Heart left ventricle (tissue), 16 donors: Measurements from ENCODE around the gene HDAC7. TPM values are rescaled to one million over a fixed set of nuclear protein-coding genes. Genes with fewer than 3 reads are reported as not detected.

Experiments
- ATAC-seq, 4 donors: fragments of 200-7000 bp; cut with Tn5 transposase; one replicate each; pipeline ENCODE4 v1.9.1; 2020 to 2022; ENCODE audit warnings: moderate library complexity in 4 of 4, mild to moderate bottlenecking in 3 of 4, moderate number of reproducible peaks in 1 of 4
- DNase-seq, 5 donors: peaks; one replicate each; pipeline ENCODE4 v3.0.0-alpha.2; 2020
- H3K27ac ChIP-seq, 12 donors: fragments of 200-600 bp; sonication (generic) in 4 of 12; one replicate each; pipeline versions ENCODE4 v1.5.0 to v1.8.0; 2016 to 2022; ENCODE audit warnings: mild to moderate bottlenecking in 2 of 12
- H3K27me3 ChIP-seq, 9 donors: fragments of 200-600 bp; sonication (generic) in 2 of 9; one replicate each; pipeline versions ENCODE4 v1.5.1 to v1.8.0; 2016 to 2022; ENCODE audit warnings: mild to moderate bottlenecking in 3 of 9
- H3K36me3 ChIP-seq, 9 donors: fragments of 200-600 bp; sonication (generic) in 2 of 9; one replicate each; pipeline versions ENCODE4 v1.5.0 to v1.8.0; 2018 to 2022; ENCODE audit warnings: mild to moderate bottlenecking in 2 of 9
- H3K4me1 ChIP-seq, 12 donors: fragments of 200-600 bp; sonication (generic) in 4 of 12; one replicate each; pipeline versions ENCODE4 v1.5.0 to v1.8.0; 2016 to 2022; ENCODE audit warnings: mild to moderate bottlenecking in 3 of 12
- H3K4me3 ChIP-seq, 12 donors: fragments of 200-600 bp; sonication (generic) in 4 of 12; one replicate each; pipeline versions ENCODE4 v1.5.0 to v1.8.0; 2017 to 2022; ENCODE audit warnings: mild to moderate bottlenecking in 9 of 12, moderate library complexity in 4 of 12
- H3K9me3 ChIP-seq, 12 donors: fragments of 200-600 bp; sonication (generic) in 4 of 12; one replicate each; pipeline versions ENCODE4 v1.5.0 to v1.8.0; 2016 to 2022; ENCODE audit warnings: mild to moderate bottlenecking in 1 of 12
- POLR2A ChIP-seq, 2 donors: fragments of 450-650 bp; IDR thresholded peaks; one replicate each; pipeline ENCODE4 v1.6.1; 2017; ENCODE audit warnings: antibody characterized with exemption in 2 of 2, mild to moderate bottlenecking in 2 of 2, moderate library complexity in 2 of 2
- WGBS, 4 donors: extraction: QIAGEN DNeasy Blood & Tissue Kit in 2 of 4; methylation state at CpG; one replicate each; pipeline versions ENCODE4 v1.1.5 to v1.1.7; 2013 to 2018; 5-methylcytosine and 5-hydroxymethylcytosine counted together
- intact Hi-C, 10 donors: fragments of 100-400 bp; cut with DNase I; formaldehyde crosslinking; loops; one replicate each; pipeline versions ENCODE4 v1.11.1 to v1.14.2; 2022
- polyA plus RNA-seq, 2 donors: library from polyadenylated mRNA; stranded (reverse); fragments of 200-250 nt; gene quantifications; one replicate each; pipeline ENCODE4 v1.2.3, GENCODE V29; 2013
- total RNA-seq, 9 donors: library from RNA; depleted of rRNA in 2 of 9; stranded (reverse); fragments of >200 nt in 2 of 9; fragmentation: NEBNext Ultra II Directional in 3 of 9; extraction: Animal tissue kit (Norgen Biotek cat#: 25700) in 3 of 9; gene quantifications; one replicate each; pipeline versions ENCODE4 v1.1.0 to v1.2.4, GENCODE V29; 2016 to 2023
- TF ChIP-seq, protein P1 (sequence below), 12 donors: fragments of 200-600 bp; sonication (generic) in 4 of 12; IDR thresholded peaks; one replicate each; pipeline versions ENCODE4 v1.5.0 to v1.8.0; 2018 to 2022; ENCODE audit warnings: antibody characterized with exemption in 12 of 12, mild to moderate bottlenecking in 5 of 12
- donor health status: ischemic (EF 13 %, LVEDD 7.1; RV severe dilation, severe dysfunction).
- donor health status: healthy with polysubstance abuse.
- donor health status: DM: no; HTN: yes; CAD: no.
- donor health status: DM: no; HTN: no; CAD: no.
- donor health status: ischemic (EF 25% LVEDD 6.9; RV normal size, moderate dysfunction).
- donor health status: ischemic (EF 25% LVEDD 5.7; RV mildly dilated, moderate dysfunction).
- donor health status: healthy.
- donor health status: DM: yes; HTN: yes; CAD: no.
- donor health status: ischemic (EF 35%, LVEDD 5.7; RV mildly dilated, moderate dysfunction).
- donor health status: nonischemic (EF 11% LVEDD 7.7; RV severe dilation, severe dysfunction).
- donor health status: DM: yes; HTN: yes; CAD: no.
- donor health status: PGD.
- donor health status: ischemic (EF 29% LVEDD 5.4; RV normal size, mild dysfunction).
- donor health status: nonischemic (EF 23%, LVEDD 6.1; RV moderate dilation, normal function).

HDAC7 gene
- total and polyA plus RNA-seq, 11 donors = 27.4 to 63.0 (median 39.3) TPM

- 87 to 94% (median 90%) methylated on average over 3 of the region's 3 CpGs for WGBS, 4 donors
- intact Hi-C loops = no loop called here
- no peak for TF ChIP-seq POLR2A (IDR thresholded peaks at IDR 0.05)
- H3K4me1 ChIP-seq = peaks cover 34 to 85% (median 69%) of the 10 kb centered on the region in 12 donors
- no peak overlapping the region for H3K4me3 ChIP-seq
- DNase-seq (peak in 2 of 5 donors; percentile 15 to 29), ATAC-seq (no peak)
- H3K27me3 ChIP-seq = no peaks in the 10 kb centered on the region
- no peaks in the 10 kb centered on the region for H3K9me3 ChIP-seq
- H3K36me3 ChIP-seq = no peaks in the 10 kb centered on the region
- H3K27ac ChIP-seq = peak overlapping the region in 11 of 12 donors; percentile 30 to 86 (median 73)
These were observed 80.4 kb downstream of the HDAC7 start for GRCh38 chr12:47739297-47739696.

GRCh38 chr12:47737936-47738594 is 81.6 kb downstream of the HDAC7 start:
- intact Hi-C loops = loop anchor here in 4 of 10 donors (1.0 to 2.0 kb wide), 3 partner anchors 15 to 21 kb away; no protein-coding TSS in a partner anchor
- no peaks in the 10 kb centered on the region for H3K9me3 ChIP-seq
- TF ChIP-seq, protein P1, sequence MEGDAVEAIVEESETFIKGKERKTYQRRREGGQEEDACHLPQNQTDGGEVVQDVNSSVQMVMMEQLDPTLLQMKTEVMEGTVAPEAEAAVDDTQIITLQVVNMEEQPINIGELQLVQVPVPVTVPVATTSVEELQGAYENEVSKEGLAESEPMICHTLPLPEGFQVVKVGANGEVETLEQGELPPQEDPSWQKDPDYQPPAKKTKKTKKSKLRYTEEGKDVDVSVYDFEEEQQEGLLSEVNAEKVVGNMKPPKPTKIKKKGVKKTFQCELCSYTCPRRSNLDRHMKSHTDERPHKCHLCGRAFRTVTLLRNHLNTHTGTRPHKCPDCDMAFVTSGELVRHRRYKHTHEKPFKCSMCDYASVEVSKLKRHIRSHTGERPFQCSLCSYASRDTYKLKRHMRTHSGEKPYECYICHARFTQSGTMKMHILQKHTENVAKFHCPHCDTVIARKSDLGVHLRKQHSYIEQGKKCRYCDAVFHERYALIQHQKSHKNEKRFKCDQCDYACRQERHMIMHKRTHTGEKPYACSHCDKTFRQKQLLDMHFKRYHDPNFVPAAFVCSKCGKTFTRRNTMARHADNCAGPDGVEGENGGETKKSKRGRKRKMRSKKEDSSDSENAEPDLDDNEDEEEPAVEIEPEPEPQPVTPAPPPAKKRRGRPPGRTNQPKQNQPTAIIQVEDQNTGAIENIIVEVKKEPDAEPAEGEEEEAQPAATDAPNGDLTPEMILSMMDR (IDR thresholded peaks at IDR 0.05) = no peak
- TF ChIP-seq POLR2A (IDR thresholded peaks at IDR 0.05) = no peak
- no peak overlapping the region for H3K4me3 ChIP-seq
- H3K36me3 ChIP-seq = no peaks in the 10 kb centered on the region
- DNase-seq = peak in 1 of 5 donors; percentile 67
- H3K27ac ChIP-seq = peak overlapping the region; percentile 72 to 91 (median 86)
- no peak for ATAC-seq
- H3K27me3 ChIP-seq = no peaks in the 10 kb centered on the region
- peaks cover 34 to 93% (median 72%) of the 10 kb centered on the region in 12 donors for H3K4me1 ChIP-seq
- WGBS, 4 donors = 63 to 80% (median 71%) methylated on average over 9 to 17 of the region's 17 CpGs

DNA sequence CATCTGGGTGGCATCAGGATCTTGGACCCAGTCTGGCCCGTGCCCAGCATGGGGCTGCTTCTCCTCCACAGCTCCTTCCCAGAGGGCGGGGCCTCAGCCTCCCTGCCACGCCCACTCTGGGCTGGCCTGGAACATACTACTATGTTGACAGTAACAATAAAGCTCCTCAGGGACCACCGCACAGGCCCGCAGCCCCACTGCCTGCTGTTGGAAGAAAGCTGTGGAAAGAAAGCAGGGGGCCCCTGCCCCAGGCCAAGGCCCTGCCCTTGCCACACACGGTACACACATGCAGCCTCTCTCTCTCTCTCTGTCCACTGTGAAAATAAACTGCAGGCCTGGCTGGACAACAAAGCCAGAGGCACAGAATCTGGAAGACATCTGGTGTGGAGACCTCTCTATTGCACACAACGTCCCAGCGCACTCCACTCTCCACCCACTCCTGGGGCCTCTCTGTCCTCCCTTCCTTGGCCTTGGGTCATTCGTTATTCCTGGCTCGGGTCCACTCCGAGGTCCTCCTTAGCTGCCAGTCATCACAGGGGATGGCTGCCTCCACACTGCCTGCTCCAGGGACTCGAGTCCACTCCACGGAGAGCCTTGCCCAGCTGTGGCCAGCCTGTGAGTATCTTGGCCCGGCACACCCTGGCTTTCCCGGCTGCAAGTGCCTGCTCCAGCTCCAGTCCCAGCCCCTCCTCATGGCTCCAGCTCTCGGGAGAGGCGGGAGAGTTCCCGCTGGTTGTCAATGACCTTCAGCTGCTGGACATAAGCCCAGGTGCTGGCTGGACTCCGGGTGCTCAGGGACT is 82.6 kb downstream of the HDAC7 start:
- peaks cover 34 to 90% (median 71%) of the 10 kb centered on the region in 12 donors for H3K4me1 ChIP-seq
- no peaks in the 10 kb centered on the region for H3K36me3 ChIP-seq
- H3K4me3 ChIP-seq = peak overlapping the region in 5 of 12 donors; percentile 11 to 22 (median 18)
- ATAC-seq = peak; percentile 82 to 87 (median 85)
- no peaks in the 10 kb centered on the region for H3K9me3 ChIP-seq
- TF ChIP-seq POLR2A (IDR thresholded peaks at IDR 0.05) = no peak
- TF ChIP-seq, protein P1 (IDR thresholded peaks at IDR 0.05) = no peak
- peak overlapping the region; percentile 72 to 91 (median 86) for H3K27ac ChIP-seq
- intact Hi-C loops = loop anchor here in 4 of 10 donors (1.0 to 2.0 kb wide), 3 partner anchors 16 to 20 kb away; no protein-coding TSS in a partner anchor
- peak; percentile 86 to 96 (median 91) for DNase-seq
- H3K27me3 ChIP-seq = no peaks in the 10 kb centered on the region
- 12 to 17% (median 15%) methylated on average over 9 to 19 of the region's 19 CpGs for WGBS, 4 donors

GRCh38 chr12:47736216-47736615 is 83.5 kb downstream of the HDAC7 start:
- intact Hi-C loops = loop anchor here in 2 of 10 donors (2.0 kb wide), 2 partner anchors 17 kb away; no protein-coding TSS in a partner anchor
- ATAC-seq = no peak

More at GRCh38 chr12:47736216-47736615, 83.5 kb downstream of the HDAC7 start:
- Histone ChIP-seq H3K9me3 (no peaks in the 10 kb centered on the region), H3K4me3 (no peak overlapping the region), H3K4me1 (peaks cover 34 to 86% (median 66%) of the 10 kb centered on the region in 12 donors), H3K36me3 (no peaks in the 10 kb centered on the region), H3K27ac (peak overlapping the region; percentile 72 to 91 (median 86)), H3K27me3 (no peaks in the 10 kb centered on the region)
- 37 to 61% (median 50%) methylated on average over 3 to 4 of the region's 4 CpGs for WGBS, 4 donors
- TF ChIP-seq, protein P1 (IDR thresholded peaks at IDR 0.05) = no peak
- TF ChIP-seq POLR2A (IDR thresholded peaks at IDR 0.05) = no peak
- DNase-seq = peak in 2 of 5 donors; percentile 58 to 62
